ENCODE results near the gene CHD9.

- no peak for TF ChIP-seq CTCF (conservative IDR thresholded peaks at IDR 0.05; ENCODE audit: low read length)
- no peak for TF ChIP-seq EZH2phosphoT487 (IDR thresholded peaks at IDR 0.05; ENCODE audit: borderline replicate concordance)
Observed at GRCh38 chr16:53058441-53058840, 3.6 kb downstream of the CHD9 start.
